Activated CD8-positive, alpha-beta memory T cell treated with anti-CD3 and anti-CD28 coated beads for 1 hour (primary cell): Measurements from ENCODE around the gene PORCN.
"Not testable (repeated sequence)": the region's sequence is repeated elsewhere in the genome, so short reads cannot be mapped to it uniquely, and the experiment has no call there.

ENCODE experiments used
- DNase-seq, 2 donors: peaks; one replicate each; pipeline ENCODE4 v3.0.0-alpha.2; 2020; ENCODE audit warnings: low read depth in 1 of 2; ENCODE audit errors: extremely low read depth in 1 of 2

Gene PORCN

GRCh38 chrX:48538641-48539344, 30.0 kb downstream of the PORCN start:
- DNase-seq: no peak

DNA sequence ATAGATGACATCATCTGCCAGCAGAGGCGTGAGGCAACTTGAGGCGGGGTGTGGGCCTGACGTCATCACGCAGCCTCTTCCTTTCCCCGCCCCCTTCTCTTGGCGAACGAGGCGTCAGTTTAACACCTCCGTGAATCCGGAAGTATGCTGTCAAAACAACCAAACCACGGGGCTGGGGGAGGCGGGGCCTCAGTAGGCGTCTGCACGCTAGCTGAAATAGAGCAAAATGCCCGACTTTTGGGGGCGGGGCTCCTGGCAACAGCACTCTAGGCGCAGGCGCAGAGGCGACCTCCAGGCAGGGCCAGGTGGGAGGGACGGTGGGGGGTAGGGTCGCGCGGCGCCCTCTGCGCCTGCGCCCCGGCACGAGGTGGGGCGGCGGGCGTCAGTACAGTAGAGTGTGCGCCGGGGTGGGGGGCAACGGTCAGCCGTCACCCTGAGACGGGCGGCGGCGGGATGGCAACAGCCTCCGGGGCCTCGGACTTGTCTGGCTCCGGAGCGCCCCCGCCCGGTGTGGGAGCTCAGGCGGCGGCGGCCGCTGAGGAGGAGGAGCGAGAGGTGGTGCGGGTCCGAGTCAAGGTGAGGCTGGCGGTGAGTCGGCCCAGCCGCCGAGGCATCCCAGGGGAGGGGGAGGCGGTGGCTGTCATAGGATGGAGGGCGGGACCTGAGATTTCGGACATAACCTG, 30.7 kb downstream of the PORCN start, which contains the start of gene TBC1D25:
Gene TBC1D25, plus strand, starts transcription at position 370 of the 683 bp plus-strand sequence. Its CDS starts 84 bp downstream, at position 454.
- DNase-seq: peak; percentile 93 to 95

DNA sequence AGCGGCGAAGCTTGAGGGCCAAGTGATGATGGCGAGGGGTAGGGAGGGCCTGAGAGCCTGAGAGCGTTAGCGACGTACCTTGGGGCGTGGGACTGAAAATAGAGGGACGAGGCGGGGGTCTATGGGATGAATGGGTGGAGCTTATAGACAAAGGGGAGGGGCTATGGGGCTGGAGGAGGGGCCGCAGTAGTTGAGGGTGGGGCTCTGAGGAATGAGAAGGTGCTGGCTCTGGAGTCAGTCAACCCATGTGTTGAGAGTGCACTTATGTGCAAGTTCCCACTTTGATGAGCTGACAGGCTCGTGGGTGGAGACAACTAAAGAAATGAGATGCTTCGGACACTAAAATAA, 31.2 kb downstream of the PORCN start:
- DNase-seq: peak in 1 of 2 donors; percentile 15

GRCh38 chrX:48540480-48540879, 31.7 kb downstream of the PORCN start:
- DNase-seq: no peak

GRCh38 chrX:48541140-48541814, 32.5 kb downstream of the PORCN start:
- no peak for DNase-seq

DNA sequence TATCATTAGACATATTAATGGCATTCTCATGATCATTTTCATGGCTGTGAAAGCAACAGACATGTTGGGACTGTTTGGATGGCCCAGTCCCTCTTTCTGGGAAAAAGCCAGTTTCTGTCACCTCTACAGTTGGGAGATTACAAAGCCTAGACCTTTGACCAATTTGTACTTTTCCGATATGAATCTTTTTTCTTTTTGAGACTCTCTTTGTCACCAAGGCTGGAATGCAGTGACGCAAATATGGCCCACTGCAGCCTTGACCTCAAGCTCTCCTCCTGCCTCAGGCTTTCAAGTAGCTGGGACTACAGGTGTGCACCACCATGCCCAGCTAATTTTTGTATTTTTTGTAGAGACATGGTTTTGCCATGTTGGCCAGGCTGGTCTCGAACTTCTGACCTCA, 40.1 kb downstream of the PORCN start:
- no peak for DNase-seq

GRCh38 chrX:48555731-48556325, 47.0 kb downstream of the PORCN start:
- not testable (repeated sequence) for DNase-seq

- DNase-seq: no peak
Measured at GRCh38 chrX:48558271-48558670, 49.5 kb downstream of the PORCN start.

GRCh38 chrX:48559636-48560035, 50.8 kb downstream of the PORCN start:
- DNase-seq: no peak

DNA sequence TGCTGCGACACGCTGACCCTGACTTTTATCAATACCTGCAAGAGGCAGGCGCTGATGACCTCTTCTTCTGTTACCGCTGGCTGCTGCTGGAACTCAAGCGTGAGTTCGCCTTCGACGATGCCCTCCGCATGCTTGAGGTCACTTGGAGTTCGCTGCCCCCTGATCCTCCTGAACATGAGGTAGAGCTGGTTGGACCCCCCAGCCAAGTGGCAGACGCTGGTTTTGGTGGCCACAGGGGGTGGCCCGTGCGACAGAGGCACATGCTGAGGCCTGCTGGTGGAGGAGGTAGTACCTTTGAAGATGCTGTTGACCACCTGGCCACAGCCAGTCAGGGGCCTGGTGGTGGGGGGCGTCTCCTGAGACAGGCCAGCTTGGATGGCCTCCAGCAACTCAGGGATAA, 51.3 kb downstream of the PORCN start:
- no peak for DNase-seq

GRCh38 chrX:48560681-48561080, 51.9 kb downstream of the PORCN start:
- no peak for DNase-seq

- DNase-seq: no peak
Measured at GRCh38 chrX:48569958-48570357, 61.2 kb downstream of the PORCN start.
